Osteocyte (in vitro differentiated cells): ENCODE measurements around the gene IFNA21. TPM values are rescaled to one million over a fixed set of nuclear protein-coding genes. Genes with fewer than 3 reads are reported as not detected.
A peak's percentile ranks its signal among the peaks of the same experiment; 100 is the strongest.

Experiments used
- DNase-seq: peaks from one replicate; pipeline ENCODE4 v3.0.0; 2021; ENCODE audit warnings: mixed read lengths; ENCODE audit not compliant: unreplicated experiment; ENCODE audit errors: extremely low spot score
- H3K27ac Mint-ChIP-seq: one replicate; pipeline ENCODE4 v1.8.0; 2021; ENCODE audit warnings: mild to moderate bottlenecking, mixed read lengths; ENCODE audit not compliant: unreplicated experiment
- H3K27me3 Mint-ChIP-seq: one replicate; pipeline ENCODE4 v1.8.0; 2021; ENCODE audit warnings: mixed read lengths; ENCODE audit not compliant: unreplicated experiment
- H3K36me3 Mint-ChIP-seq: one replicate; pipeline ENCODE4 v1.8.0; 2021; ENCODE audit warnings: mixed read lengths; ENCODE audit not compliant: unreplicated experiment
- H3K4me1 Mint-ChIP-seq: one replicate; pipeline ENCODE4 v1.8.0; 2021; ENCODE audit warnings: mixed read lengths; ENCODE audit not compliant: unreplicated experiment
- H3K4me3 Mint-ChIP-seq: one replicate; pipeline ENCODE4 v1.8.0; 2021; ENCODE audit warnings: mild to moderate bottlenecking, moderate library complexity, mixed read lengths; ENCODE audit not compliant: unreplicated experiment
- H3K9me3 Mint-ChIP-seq: one replicate; pipeline ENCODE4 v1.8.0; 2021; ENCODE audit warnings: mixed read lengths; ENCODE audit not compliant: unreplicated experiment
- CTCF ChIP-seq: fragments of 200-600 bp; sonication (generic); IDR thresholded peaks from 2 replicates; pipeline ENCODE4 v1.5.0; 2021; ENCODE audit warnings: antibody characterized with exemption, mild to moderate bottlenecking, moderate library complexity
- total RNA-seq: library from RNA; stranded (reverse); gene quantifications from 2 replicates; pipeline ENCODE4 v1.2.1, GENCODE V29; 2021

The IFNA21 gene
- total RNA-seq, 1 donor from 2014 or later = not detected

- no peak for TF ChIP-seq CTCF
- Mint-ChIP-seq H3K27ac (no peak overlapping the region), H3K27me3 (peaks cover 71% of the 10 kb centered on the region), H3K4me1 (no peaks in the 10 kb centered on the region), H3K36me3 (no peaks in the 10 kb centered on the region), H3K4me3 (no peak overlapping the region), H3K9me3 (no peaks in the 10 kb centered on the region)
- DNase-seq = no peak
These were observed 4.9 kb upstream of the IFNA21 start for GRCh38 chr9:21171351-21171750.

GRCh38 chr9:21165516-21165915, 944 bp downstream of the IFNA21 start:
- TF ChIP-seq CTCF = no peak
- no peak for DNase-seq
- Mint-ChIP-seq H3K4me3 (no peak overlapping the region), H3K27ac (no peak overlapping the region), H3K9me3 (peaks cover 10% of the 10 kb centered on the region), H3K27me3 (peaks cover 64% of the 10 kb centered on the region), H3K36me3 (no peaks in the 10 kb centered on the region), H3K4me1 (no peaks in the 10 kb centered on the region)

- Mint-ChIP-seq H3K9me3 (peaks cover 10% of the 10 kb centered on the region), H3K36me3 (no peaks in the 10 kb centered on the region), H3K4me1 (no peaks in the 10 kb centered on the region), H3K4me3 (no peak overlapping the region), H3K27me3 (peaks cover 45% of the 10 kb centered on the region), H3K27ac (no peak overlapping the region)
- no peak for DNase-seq
- TF ChIP-seq CTCF = no peak
These were observed 6.3 kb downstream of the IFNA21 start for GRCh38 chr9:21160178-21160577.

GRCh38 chr9:21155501-21155900, 11.0 kb downstream of the IFNA21 start:
- peaks cover 7% of the 10 kb centered on the region for H3K4me1 Mint-ChIP-seq
- no peak overlapping the region for H3K4me3 Mint-ChIP-seq
- no peak for TF ChIP-seq CTCF
- no peaks in the 10 kb centered on the region for H3K9me3 Mint-ChIP-seq
- no peak overlapping the region for H3K27ac Mint-ChIP-seq
- no peak for DNase-seq
- H3K27me3 Mint-ChIP-seq = peaks cover 20% of the 10 kb centered on the region
- no peaks in the 10 kb centered on the region for H3K36me3 Mint-ChIP-seq

- Mint-ChIP-seq H3K4me1 (peaks cover 7% of the 10 kb centered on the region), H3K27me3 (peaks cover 14% of the 10 kb centered on the region), H3K36me3 (no peaks in the 10 kb centered on the region), H3K9me3 (peaks cover under 1% of the 10 kb centered on the region), H3K4me3 (no peak overlapping the region), H3K27ac (peak overlapping the region; percentile 29)
- peak; percentile 30 for TF ChIP-seq CTCF
- DNase-seq = no peak
These were observed 12.3 kb downstream of the IFNA21 start for GRCh38 chr9:21154018-21154608.
